Left lung (tissue), 10 donors: ENCODE data around the gene LAMB4. TPM values are rescaled to one million over a fixed set of nuclear protein-coding genes. Genes with fewer than 3 reads are reported as not detected.

Source experiments
- ATAC-seq: fragments of 200-7000 bp; cut with Tn5 transposase; one replicate; pipeline ENCODE4 v1.9.1; 2020; ENCODE audit warnings: moderate library complexity
- DNase-seq, 4 donors: peaks; one replicate each; pipeline ENCODE4 v3.0.0-alpha.2; 2013 to 2020
- H3K27ac ChIP-seq, 2 donors: fragments of 200-600 bp; sonication (generic) in 1 of 2; one replicate each; pipeline versions ENCODE4 v1.5.0 to v1.8.0; 2020 to 2021
- H3K27me3 ChIP-seq, 2 donors: fragments of 200-600 bp; sonication (generic) in 1 of 2; one replicate each; pipeline versions ENCODE4 v1.5.0 to v1.8.0; 2020 to 2021
- H3K36me3 ChIP-seq, 2 donors: fragments of 200-600 bp; sonication (generic) in 1 of 2; one replicate each; pipeline versions ENCODE4 v1.5.0 to v1.8.0; 2020 to 2021
- H3K4me1 ChIP-seq, 2 donors: fragments of 200-600 bp; one replicate each; pipeline ENCODE4 v1.8.0; 2021
- H3K4me3 ChIP-seq, 2 donors: fragments of 200-600 bp; sonication (generic) in 1 of 2; one replicate each; pipeline versions ENCODE4 v1.5.0 to v1.8.0; 2020 to 2021; ENCODE audit warnings: mild to moderate bottlenecking in 1 of 2
- H3K9me3 ChIP-seq, 2 donors: fragments of 200-600 bp; sonication (generic) in 1 of 2; one replicate each; pipeline versions ENCODE4 v1.5.0 to v1.8.0; 2020 to 2021
- CTCF ChIP-seq, 2 donors: fragments of 200-600 bp; sonication (generic) in 1 of 2; IDR thresholded peaks; one replicate each; pipeline versions ENCODE4 v1.5.0 to v1.8.0; 2021; ENCODE audit warnings: antibody characterized with exemption in 2 of 2
- intact Hi-C, 2 donors: fragments of 100-400 bp; cut with DNase I; formaldehyde crosslinking; loops; one replicate each; pipeline versions ENCODE4 v1.11.2 to v1.14.2; 2022
- polyA plus RNA-seq, 6 donors: library from polyadenylated mRNA; unstranded; fragments of 120-200 nt; gene quantifications; one replicate each; pipeline ENCODE4 v1.2.1, GENCODE V29; 2013; ENCODE audit not compliant: insufficient read length in 6 of 6
- total RNA-seq, 2 donors: library from RNA; stranded (reverse); fragmentation: NEBNext Ultra II Directional; extraction: Animal tissue kit (Norgen Biotek cat#: 25700); gene quantifications; one replicate each; pipeline ENCODE4 v1.2.1, GENCODE V29; 2021
- donor health status: DM: no; HTN: yes; CAD: no.
- donor health status: DM: no; HTN: no; CAD: no.

The LAMB4 gene
- total and polyA plus RNA-seq, 8 donors, result 0.10 to 0.37 (median 0.29) TPM; not detected in 1

GRCh38 chr7:107973861-107974260 is 156.3 kb downstream of the LAMB4 start:
- peaks cover 0 to 13% of the 10 kb centered on the region in 2 donors for H3K36me3 ChIP-seq
- H3K4me3 ChIP-seq, result no peak overlapping the region
- no peak for TF ChIP-seq CTCF (IDR thresholded peaks at IDR 0.05)
- ATAC-seq, result no peak
- no peaks in the 10 kb centered on the region for H3K9me3 ChIP-seq
- no peak for DNase-seq
- no peaks in the 10 kb centered on the region for H3K27me3 ChIP-seq
- peak overlapping the region in 1 of 2 donors; percentile 44 for H3K27ac ChIP-seq
- H3K4me1 ChIP-seq, result peaks cover 0 to 10% of the 10 kb centered on the region in 2 donors
- intact Hi-C loops, result no loop called here

Other genes with a start within 250 kb of the LAMB4 start
- 10 to 100 TPM; 61.1 to 68.5 TPM for gene DLD, start 239.2 kb downstream of the LAMB4 start, total RNA-seq
- 10 to 100 TPM; 73.3 to 80.2 (median 75.9) TPM for gene DLD, start 239.2 kb downstream of the LAMB4 start, polyA plus RNA-seq
- 100 to 1,000 TPM; 175 to 187 TPM for gene LAMB1, start 127.2 kb downstream of the LAMB4 start, total RNA-seq
- 100 to 1,000 TPM; 472 to 583 (median 535) TPM for gene LAMB1, start 127.2 kb downstream of the LAMB4 start, polyA plus RNA-seq